CD4-positive, alpha-beta T cell treated with Interleukin-17A for 4 hours (primary cell): ENCODE measurements around the gene IL15RA.
"Not testable (repeated sequence)": the region's sequence is repeated elsewhere in the genome, so short reads cannot be mapped to it uniquely, and the experiment has no call there.

ENCODE experiments used
- DNase-seq: peaks from one replicate; pipeline ENCODE4 v3.0.0-alpha.2; 2020; ENCODE audit warnings: mixed read lengths

The IL15RA gene

GRCh38 chr10:5918763-5919162 lies 58.6 kb downstream of the IL15RA start:
- no peak for DNase-seq

DNA sequence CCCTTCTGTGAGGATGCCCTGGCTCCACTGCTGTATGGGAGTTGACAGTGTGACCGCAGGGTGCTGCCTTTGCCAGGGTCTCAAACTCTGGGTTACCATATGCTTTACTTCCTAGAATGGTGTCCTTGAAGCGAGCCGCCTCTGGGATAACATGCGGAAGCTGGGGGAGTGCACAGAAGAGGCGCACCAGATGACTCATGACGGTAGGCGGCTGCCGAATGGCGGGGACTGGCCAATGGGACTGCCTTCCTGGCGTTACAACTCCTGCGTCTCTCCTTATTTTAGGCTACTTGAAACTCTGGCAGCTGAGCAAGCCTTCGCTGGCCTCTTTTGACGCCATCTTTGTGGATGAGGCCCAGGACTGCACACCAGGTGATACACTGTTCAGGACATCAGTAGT lies 60.0 kb downstream of the IL15RA start:
- no peak for DNase-seq

GRCh38 chr10:5915451-5915850 lies 61.9 kb downstream of the IL15RA start:
- DNase-seq: no peak

DNA sequence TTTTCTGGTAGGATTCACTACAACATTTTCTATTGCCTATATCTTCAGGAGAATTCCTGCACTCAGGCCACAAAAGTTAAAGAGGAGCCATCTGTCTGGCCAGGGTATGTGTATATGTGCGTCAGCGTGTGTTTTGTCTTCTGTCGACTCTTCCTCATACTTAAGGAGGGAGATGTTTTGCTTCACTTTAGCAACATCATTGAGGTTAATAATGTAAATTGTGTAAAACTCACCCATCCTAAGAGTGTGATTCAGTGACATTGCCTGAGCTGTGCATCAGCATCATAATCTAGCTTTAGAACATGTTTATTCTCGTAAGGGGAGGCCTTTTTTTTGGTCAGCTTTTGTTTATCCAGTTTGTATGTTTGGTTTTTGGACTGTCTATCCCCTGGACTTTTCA lies 63.6 kb downstream of the IL15RA start:
- no peak for DNase-seq

DNA sequence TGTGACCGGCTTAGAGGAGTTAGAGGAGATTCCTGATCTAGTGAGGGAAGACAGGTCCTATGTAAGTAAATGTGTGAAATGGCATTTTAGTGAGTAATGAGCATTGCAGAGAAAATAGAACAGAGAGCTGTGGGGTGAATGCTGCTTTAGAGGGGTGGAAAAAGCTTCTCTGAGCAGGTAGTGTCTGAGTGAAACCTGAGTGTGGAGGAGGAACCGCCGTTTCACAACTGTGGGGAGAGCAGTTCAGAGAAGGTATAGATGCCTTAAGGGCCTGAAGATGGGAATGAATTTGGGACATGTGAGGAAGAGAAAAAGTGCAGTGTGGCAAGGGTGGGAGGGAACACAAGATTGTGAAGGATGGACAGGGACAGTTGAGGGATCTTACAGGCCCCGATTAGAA lies 65.7 kb downstream of the IL15RA start:
- DNase-seq: no peak

- no peak for DNase-seq
Observed at GRCh38 chr10:5910323-5911100, 66.8 kb downstream of the IL15RA start.

DNA sequence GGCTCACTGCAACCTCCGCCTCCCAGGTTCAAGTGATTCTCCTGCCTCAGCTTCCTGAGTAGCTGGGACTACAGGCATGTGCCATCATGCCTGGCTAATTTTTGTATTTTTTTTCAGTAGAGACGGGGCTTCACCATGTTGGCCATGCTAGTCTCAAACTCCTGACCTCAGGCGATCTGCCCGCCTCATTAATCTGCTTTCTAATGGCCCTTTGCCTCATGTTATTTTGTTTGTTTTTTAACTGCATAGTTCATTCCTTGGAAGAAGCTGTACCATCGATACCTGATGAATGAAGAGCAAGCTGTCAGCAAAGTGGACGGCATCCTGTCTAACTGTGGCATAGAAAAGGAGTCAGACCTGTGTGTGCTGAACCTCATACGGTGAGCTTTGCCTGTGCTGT lies 68.7 kb downstream of the IL15RA start:
- not testable (repeated sequence) for DNase-seq

DNA sequence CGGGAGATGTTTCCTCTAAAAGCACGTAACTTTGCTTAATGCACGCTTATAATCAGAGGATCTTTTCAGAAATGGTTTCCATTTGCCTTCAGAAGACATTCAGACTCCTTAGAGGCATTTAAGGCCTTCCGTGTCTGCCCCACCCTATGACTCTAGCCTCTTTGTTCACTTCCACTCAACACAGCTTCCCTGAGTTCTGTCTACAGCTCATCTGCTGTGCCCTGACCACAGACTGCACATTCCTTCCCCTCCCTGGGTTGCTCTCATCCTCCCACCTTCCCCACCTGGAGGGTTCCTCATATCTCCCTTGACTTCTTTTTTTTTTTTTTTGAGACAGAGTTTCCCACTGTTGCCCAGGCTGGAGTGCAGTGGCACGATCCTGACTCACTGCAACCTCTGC lies 70.7 kb downstream of the IL15RA start:
- DNase-seq: no peak

GRCh38 chr10:5905854-5906507 lies 71.4 kb downstream of the IL15RA start:
- DNase-seq: no peak

DNA sequence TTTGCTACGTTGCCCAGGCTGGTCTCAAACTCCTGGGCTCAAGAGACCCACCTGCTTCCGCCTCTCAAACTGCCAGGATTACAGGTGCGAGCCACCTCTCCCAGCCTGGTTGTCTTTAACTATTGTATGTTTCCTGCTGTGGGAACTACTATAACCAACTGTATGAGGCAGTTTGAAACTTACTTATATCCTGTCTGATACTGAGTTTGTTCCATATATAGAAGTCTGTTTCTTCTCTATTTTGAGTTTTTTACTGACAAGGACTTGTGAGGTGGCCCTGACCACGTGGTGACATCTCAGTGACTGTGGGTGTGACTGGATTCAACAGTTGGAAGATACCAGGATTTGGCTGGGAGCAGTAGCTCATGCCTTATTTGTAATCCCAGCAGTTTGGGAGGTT lies 73.1 kb downstream of the IL15RA start:
- no peak for DNase-seq

DNA sequence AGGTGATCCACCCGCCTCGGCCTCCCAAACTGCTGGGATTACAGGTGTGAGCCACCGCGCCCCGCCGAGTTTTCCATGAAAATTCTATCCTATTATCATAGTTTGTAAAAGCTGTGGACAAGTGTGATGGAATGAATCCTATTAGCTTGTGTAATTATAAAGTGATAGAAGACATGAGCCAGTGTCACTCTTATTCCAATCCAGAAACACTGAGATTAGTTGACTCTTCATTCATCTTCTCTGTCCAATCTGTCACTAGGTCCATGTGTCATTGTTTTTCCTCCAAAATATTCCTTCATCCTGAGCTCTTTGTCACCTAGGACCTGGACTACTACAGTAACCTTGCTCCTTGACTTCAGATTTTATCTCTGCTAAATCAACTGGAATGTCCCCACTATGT lies 73.8 kb downstream of the IL15RA start:
- no peak for DNase-seq

DNA sequence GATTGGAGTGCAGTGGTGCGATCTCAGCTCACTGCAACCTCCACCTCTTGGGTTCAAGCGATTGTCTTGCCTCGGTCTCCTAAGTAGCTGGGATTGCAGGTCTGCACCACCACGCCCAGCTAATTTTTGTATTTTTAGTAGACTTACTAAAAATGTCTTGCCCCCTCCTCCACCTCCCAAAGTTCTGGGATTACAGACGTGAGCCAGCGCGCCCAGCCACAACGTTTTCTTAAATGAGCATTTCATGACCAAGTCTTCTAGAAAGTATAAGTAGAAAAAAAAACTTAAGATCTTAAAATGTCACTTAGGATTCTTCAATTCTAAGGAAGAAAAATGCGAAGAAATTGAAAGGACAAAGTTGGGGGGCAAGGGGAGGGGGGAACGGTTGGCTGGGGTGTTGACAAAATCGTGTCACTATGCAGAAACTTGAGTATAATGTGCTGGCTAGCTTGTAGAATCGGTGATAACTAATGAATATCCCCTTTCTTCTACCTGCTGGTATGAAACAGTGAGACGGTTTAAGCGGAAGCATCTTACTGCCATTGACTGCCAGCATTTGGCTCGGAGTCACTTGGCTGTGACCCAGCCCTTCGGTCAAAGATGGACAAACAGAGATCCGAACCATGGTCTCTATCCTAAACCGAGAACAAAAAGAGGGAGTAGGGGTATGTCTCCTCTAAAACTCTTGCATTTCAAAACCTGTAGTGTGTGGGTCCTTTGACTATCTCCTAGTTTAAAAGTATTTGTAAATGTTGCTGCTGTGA lies 74.7 kb downstream of the IL15RA start:
- DNase-seq: no peak
